ENCODE results near the gene MT1B. TPM values are rescaled to one million over a fixed set of nuclear protein-coding genes. Genes with fewer than 3 reads are reported as not detected.
"Not testable (repeated sequence)": the region's sequence is repeated elsewhere in the genome, so short reads cannot be mapped to it uniquely, and the experiment has no call there.

Gene MT1B
- total and polyA plus RNA-seq, 2 of the 4 experiments (the other 2 are of a cell fraction), result not detected

DNA sequence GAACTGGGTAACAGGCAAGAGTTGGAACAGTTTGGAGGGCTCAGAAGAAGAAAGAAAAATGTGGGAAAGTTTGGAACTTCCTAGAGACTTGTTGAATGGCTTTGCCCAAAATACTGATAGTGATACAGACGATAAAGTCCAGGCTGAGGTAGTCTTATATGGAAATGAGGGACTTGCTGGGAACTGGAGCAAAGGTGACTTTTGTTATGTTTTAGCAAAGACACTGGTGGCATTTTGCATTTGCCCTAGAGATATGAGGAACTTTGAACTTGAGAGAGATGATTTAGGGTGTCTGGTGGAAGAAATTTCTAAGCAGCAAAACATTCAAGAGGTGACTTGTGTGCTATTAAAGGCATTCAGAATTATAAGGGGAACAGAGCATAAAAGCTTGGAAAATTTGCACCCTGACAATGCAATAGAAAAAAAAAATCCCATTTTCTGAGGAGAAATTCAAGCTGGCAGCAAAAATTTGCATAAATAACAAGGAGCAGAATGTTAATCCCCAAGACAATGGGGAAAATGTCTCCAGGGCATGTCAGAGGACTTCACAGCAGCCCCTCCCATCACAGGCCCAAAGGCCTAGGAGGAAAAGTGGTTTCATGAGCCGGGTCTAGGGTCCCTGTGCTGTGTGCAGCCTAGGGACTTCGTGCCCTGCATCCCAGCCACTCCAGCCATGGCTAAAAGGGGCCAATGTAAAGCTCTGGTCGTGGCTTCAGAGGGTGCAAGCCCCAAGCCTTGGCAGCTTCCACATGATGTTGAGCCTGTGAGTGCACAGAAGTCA, 29.8 kb upstream of the MT1B start:
- H2AK9ac ChIP-seq (replicated peaks; ENCODE audit: low read depth, low read length, poor library complexity); H3K4ac ChIP-seq (ENCODE audit: low read depth, low read length); POLR2A ChIA-PET (ENCODE audit: unreplicated experiment); BruUV-seq (replicated peaks); H4K8ac ChIP-seq (ENCODE audit: low read depth in 2 of 2, low read length in 2 of 2); H3K18ac ChIP-seq (ENCODE audit: low read depth, low read length); H3K23ac ChIP-seq (ENCODE audit: low read depth, low read length); H2AFZ ChIP-seq (replicated peaks; ENCODE audit: low read length, poor library complexity); H2BK120ac ChIP-seq (ENCODE audit: low read depth, low read length); H3K4me3 ChIP-seq (ENCODE audit: insufficient read depth, low read depth, low read length); H3K9ac ChIP-seq (ENCODE audit: low read depth, low read length); H3K56ac ChIP-seq (ENCODE audit: extremely low read depth, insufficient read depth, low read length); H4K5ac ChIP-seq (ENCODE audit: low read depth, low read length); intact Hi-C loops (cut with micrococcal nuclease); H3K27ac ChIP-seq (ENCODE audit: insufficient read depth, low read length); ATAC-seq (ENCODE audit: low read depth); H2BK20ac ChIP-seq (ENCODE audit: low read depth, low read length); in situ Hi-C loops (cut with MboI; ENCODE audit: low sequenced_read_pairs); DNase-seq; H4K91ac ChIP-seq (ENCODE audit: insufficient read depth, low read depth, low read length); H2BK5ac ChIP-seq (ENCODE audit: low read depth, low read length, poor library complexity, severe bottlenecking); H3K36me3 ChIP-seq (ENCODE audit: control insufficient read depth, insufficient read depth, low read length); H2BK15ac ChIP-seq (ENCODE audit: low read depth, low read length); H3K4me2 ChIP-seq (ENCODE audit: low read depth, low read length); CTCF ChIA-PET; H3K27me3 ChIP-seq (ENCODE audit: control insufficient read depth, insufficient read depth, low read length); H3K14ac ChIP-seq (replicated peaks; ENCODE audit: low read depth, low read length); H3K9me3 ChIP-seq (ENCODE audit: control insufficient read depth, insufficient read depth, low read length); dilution Hi-C loops (cut with HindIII; ENCODE audit: low sequenced_read_pairs, unreplicated experiment); H2AK5ac ChIP-seq (ENCODE audit: low read depth, low read length); H4K20me1 ChIP-seq (ENCODE audit: insufficient read depth, low read length): not testable (repeated sequence)
- WGBS, 2 experiments (ENCODE audit: extremely low coverage in 2 of 2, insufficient read length in 1 of 2), result 65% methylated on average over 4 of the region's 4 CpGs; no CpG with 5 or more reads in 1 of the 2 experiments
- Histone ChIP-seq H3K79me1 (ENCODE audit: low read depth in 1 of 2, low read length in 2 of 2) (peaks cover 3 to 26% of the 10 kb centered on the region in 2 experiments; a peak in 3 of 4 replicates), H3K9me1 (ENCODE audit: insufficient read depth, low read length) (peaks cover 11% of the 10 kb centered on the region), H3K4me1 (ENCODE audit: control insufficient read depth, insufficient read depth, low read length) (peaks cover 24% of the 10 kb centered on the region)

DNA sequence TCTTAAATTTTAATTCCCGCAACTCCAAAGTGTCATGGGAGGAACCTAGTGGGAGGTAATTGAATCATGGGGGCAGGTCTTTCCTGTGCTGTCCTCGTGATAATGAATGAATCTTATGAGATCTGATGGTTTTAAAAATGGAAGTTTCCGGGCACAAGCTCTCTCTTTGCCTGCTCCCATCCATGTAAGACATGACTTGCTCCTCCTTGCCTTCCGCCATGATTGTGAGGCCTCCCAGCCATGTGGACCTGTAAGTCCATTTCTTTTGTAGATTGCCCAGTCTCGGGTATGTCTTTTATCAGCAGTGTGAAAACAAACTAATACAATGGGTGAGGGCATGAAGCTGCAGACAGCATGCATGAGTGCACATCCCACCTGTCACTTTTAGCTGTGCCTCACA, 28.5 kb upstream of the MT1B start:
- H3K27ac ChIP-seq (ENCODE audit: insufficient read depth, low read length); POLR2A ChIA-PET (ENCODE audit: unreplicated experiment); H2AFZ ChIP-seq (replicated peaks; ENCODE audit: low read length, poor library complexity); H3K36me3 ChIP-seq (ENCODE audit: control insufficient read depth, insufficient read depth, low read length); H3K23ac ChIP-seq (ENCODE audit: low read depth, low read length); H3K14ac ChIP-seq (replicated peaks; ENCODE audit: low read depth, low read length); in situ Hi-C loops (cut with MboI; ENCODE audit: low sequenced_read_pairs); H3K9ac ChIP-seq (ENCODE audit: low read depth, low read length); H4K5ac ChIP-seq (ENCODE audit: low read depth, low read length); H3K4me2 ChIP-seq (ENCODE audit: low read depth, low read length); H3K18ac ChIP-seq (ENCODE audit: low read depth, low read length); H3K4me3 ChIP-seq (ENCODE audit: insufficient read depth, low read depth, low read length); H4K8ac ChIP-seq (ENCODE audit: low read depth in 2 of 2, low read length in 2 of 2); H2BK20ac ChIP-seq (ENCODE audit: low read depth, low read length); H2BK15ac ChIP-seq (ENCODE audit: low read depth, low read length); H2AK9ac ChIP-seq (replicated peaks; ENCODE audit: low read depth, low read length, poor library complexity); H3K9me3 ChIP-seq (ENCODE audit: control insufficient read depth, insufficient read depth, low read length); DNase-seq; H3K9me1 ChIP-seq (ENCODE audit: insufficient read depth, low read length); H3K27me3 ChIP-seq (ENCODE audit: control insufficient read depth, insufficient read depth, low read length); intact Hi-C loops (cut with micrococcal nuclease); H4K91ac ChIP-seq (ENCODE audit: insufficient read depth, low read depth, low read length); CTCF ChIA-PET; BruUV-seq (replicated peaks); ATAC-seq (ENCODE audit: low read depth); H3K56ac ChIP-seq (ENCODE audit: extremely low read depth, insufficient read depth, low read length); H3K4ac ChIP-seq (ENCODE audit: low read depth, low read length); H4K20me1 ChIP-seq (ENCODE audit: insufficient read depth, low read length); dilution Hi-C loops (cut with HindIII; ENCODE audit: low sequenced_read_pairs, unreplicated experiment); H2BK5ac ChIP-seq (ENCODE audit: low read depth, low read length, poor library complexity, severe bottlenecking); H2BK120ac ChIP-seq (ENCODE audit: low read depth, low read length): not testable (repeated sequence)
- Histone ChIP-seq H2AK5ac (ENCODE audit: low read depth, low read length) (0 out of 2 replicates have a peak overlapping the region, but pooled peaks have one; percentile 8), H3K79me1 (ENCODE audit: low read depth in 1 of 2, low read length in 2 of 2) (peaks cover 3 to 16% of the 10 kb centered on the region in 2 experiments; a peak in 3 of 4 replicates), H3K4me1 (ENCODE audit: control insufficient read depth, insufficient read depth, low read length) (peaks cover 17% of the 10 kb centered on the region)
- WGBS, 2 experiments (ENCODE audit: extremely low coverage in 2 of 2, insufficient read length in 1 of 2), result 100% methylated on average over 1 of the region's 5 CpGs; no CpG with 5 or more reads in 1 of the 2 experiments

All from IMR-90 (cell line).